Activated CD4-positive, alpha-beta T cell treated with anti-CD3 and anti-CD28 coated beads, Interleukin-2, amount 10 ng/mL, durations not matched to agents 24 days and 14 days (primary cell): ENCODE results near the gene NME3. TPM values are rescaled to one million over a fixed set of nuclear protein-coding genes. Genes with fewer than 3 reads are reported as not detected.

Experiments used
- DNase-seq: peaks from one replicate; pipeline ENCODE4 v3.0.0; 2022
- H3K27ac Mint-ChIP-seq: one replicate; pipeline ENCODE4 v1.8.0; 2022; ENCODE audit warnings: mild to moderate bottlenecking, mixed read lengths
- H3K27me3 Mint-ChIP-seq: one replicate; pipeline ENCODE4 v1.8.0; 2022; ENCODE audit warnings: mixed read lengths
- H3K36me3 Mint-ChIP-seq: one replicate; pipeline ENCODE4 v1.8.0; 2022; ENCODE audit warnings: low read depth, mild to moderate bottlenecking, mixed read lengths
- H3K4me1 Mint-ChIP-seq: one replicate; pipeline ENCODE4 v1.8.0; 2021; ENCODE audit warnings: mixed read lengths
- H3K4me3 Mint-ChIP-seq: one replicate; pipeline ENCODE4 v1.8.0; 2022; ENCODE audit warnings: mild to moderate bottlenecking, moderate library complexity, mixed read lengths
- H3K9me3 Mint-ChIP-seq: one replicate; pipeline ENCODE4 v1.8.0; 2021; ENCODE audit warnings: mixed read lengths
- intact Hi-C: fragments of 100-400 bp; cut with micrococcal nuclease; formaldehyde crosslinking; loops from one replicate; pipeline ENCODE4 v1.15.1; 2023
- total RNA-seq: library from RNA; stranded (reverse); gene quantifications from 2 replicates; pipeline ENCODE4 v1.2.3, GENCODE V29; 2022

Gene NME3
- total RNA-seq = 46.3 and 50.0 TPM in 2 replicates

- Mint-ChIP-seq H3K27me3 (no peaks in the 10 kb centered on the region), H3K4me1 (peaks cover 10% of the 10 kb centered on the region), H3K9me3 (no peaks in the 10 kb centered on the region), H3K27ac (peak within 1 kb of the TSS; percentile 95), H3K4me3 (peak within 1 kb of the TSS; percentile 93), H3K36me3 (peaks cover 22% of the 10 kb centered on the region)
- DNase-seq = peak; percentile 96
- intact Hi-C loops = loop anchor here (1.0 to 5.0 kb wide), 5 partner anchors 53 to 296 kb away; partner anchors contain the start of genes CLCN7, MAPK8IP3 and MSRB1
These were observed at the start of gene NME3 for GRCh38 chr16:1771188-1771863. Gene NME3 (minus strand): TSS chr16:1771543. CDS start chr16:1771534, 9 bp downstream.

GRCh38 chr16:1820946-1821290, 49.6 kb upstream of the NME3 start:
- Mint-ChIP-seq H3K9me3 (no peaks in the 10 kb centered on the region), H3K27ac (no peak overlapping the region)

GRCh38 chr16:1820096-1820945, 49.0 kb upstream of the NME3 start:
- peaks cover 7% of the 10 kb centered on the region for H3K36me3 Mint-ChIP-seq
- H3K4me1 Mint-ChIP-seq = peaks cover 7% of the 10 kb centered on the region
- intact Hi-C loops = no loop called here
- no peaks in the 10 kb centered on the region for H3K9me3 Mint-ChIP-seq
- H3K27ac Mint-ChIP-seq = no peak overlapping the region
- H3K4me3 Mint-ChIP-seq = no peak overlapping the region
- no peak for DNase-seq
- no peaks in the 10 kb centered on the region for H3K27me3 Mint-ChIP-seq

More at GRCh38 chr16:1820946-1821290, 49.6 kb upstream of the NME3 start:
- Mint-ChIP-seq H3K4me3 (no peak overlapping the region), H3K27me3 (no peaks in the 10 kb centered on the region), H3K4me1 (peaks cover 13% of the 10 kb centered on the region), H3K36me3 (peaks cover 3% of the 10 kb centered on the region)
- intact Hi-C loops = no loop called here
- no peak for DNase-seq

- H3K4me1 Mint-ChIP-seq = peaks cover 5% of the 10 kb centered on the region
- intact Hi-C loops = no loop called here
- DNase-seq = no peak
- H3K27ac Mint-ChIP-seq = no peak overlapping the region
- H3K4me3 Mint-ChIP-seq = no peak overlapping the region
- no peaks in the 10 kb centered on the region for H3K9me3 Mint-ChIP-seq
- H3K27me3 Mint-ChIP-seq = no peaks in the 10 kb centered on the region
- H3K36me3 Mint-ChIP-seq = peaks cover 9% of the 10 kb centered on the region
These were observed 48.3 kb upstream of the NME3 start for GRCh38 chr16:1819611-1820010.

- no peaks in the 10 kb centered on the region for H3K27me3 Mint-ChIP-seq
- H3K4me1 Mint-ChIP-seq = peaks cover 3% of the 10 kb centered on the region
- intact Hi-C loops = no loop called here
- H3K9me3 Mint-ChIP-seq = no peaks in the 10 kb centered on the region
- H3K36me3 Mint-ChIP-seq = peaks cover 9% of the 10 kb centered on the region
- H3K4me3 Mint-ChIP-seq = no peak overlapping the region
- no peak overlapping the region for H3K27ac Mint-ChIP-seq
- no peak for DNase-seq
These were observed 47.7 kb upstream of the NME3 start for GRCh38 chr16:1818873-1819525.

GRCh38 chr16:1818204-1818872, 47.0 kb upstream of the NME3 start:
- H3K9me3 Mint-ChIP-seq = no peaks in the 10 kb centered on the region

GRCh38 chr16:1817716-1818115, 46.4 kb upstream of the NME3 start:
- H3K4me1 Mint-ChIP-seq = peaks cover 4% of the 10 kb centered on the region

More at GRCh38 chr16:1818204-1818872, 47.0 kb upstream of the NME3 start:
- intact Hi-C loops = no loop called here
- no peak for DNase-seq
- Mint-ChIP-seq H3K27ac (no peak overlapping the region), H3K4me1 (no peaks in the 10 kb centered on the region), H3K27me3 (no peaks in the 10 kb centered on the region), H3K36me3 (peaks cover 11% of the 10 kb centered on the region), H3K4me3 (no peak overlapping the region)

GRCh38 chr16:1817276-1817589, 45.9 kb upstream of the NME3 start:
- H3K27me3 Mint-ChIP-seq = no peaks in the 10 kb centered on the region
- H3K9me3 Mint-ChIP-seq = no peaks in the 10 kb centered on the region
- intact Hi-C loops = no loop called here
- H3K36me3 Mint-ChIP-seq = peaks cover 11% of the 10 kb centered on the region
- H3K27ac Mint-ChIP-seq = no peak overlapping the region
- peaks cover 4% of the 10 kb centered on the region for H3K4me1 Mint-ChIP-seq
- H3K4me3 Mint-ChIP-seq = no peak overlapping the region
- DNase-seq = no peak

More at GRCh38 chr16:1817716-1818115, 46.4 kb upstream of the NME3 start:
- DNase-seq = no peak
- H3K27me3 Mint-ChIP-seq = no peaks in the 10 kb centered on the region
- no peaks in the 10 kb centered on the region for H3K9me3 Mint-ChIP-seq
- no peak overlapping the region for H3K27ac Mint-ChIP-seq
- intact Hi-C loops = no loop called here
- peaks cover 11% of the 10 kb centered on the region for H3K36me3 Mint-ChIP-seq
- no peak overlapping the region for H3K4me3 Mint-ChIP-seq

GRCh38 chr16:1816396-1817275, 45.3 kb upstream of the NME3 start:
- Mint-ChIP-seq H3K27ac (no peak overlapping the region), H3K9me3 (no peaks in the 10 kb centered on the region), H3K27me3 (no peaks in the 10 kb centered on the region), H3K4me3 (no peak overlapping the region), H3K4me1 (peaks cover 4% of the 10 kb centered on the region), H3K36me3 (peaks cover 11% of the 10 kb centered on the region)
- intact Hi-C loops = no loop called here
- no peak for DNase-seq

GRCh38 chr16:1815461-1815860, 44.1 kb upstream of the NME3 start:
- Mint-ChIP-seq H3K4me1 (peaks cover 4% of the 10 kb centered on the region), H3K4me3 (no peak overlapping the region), H3K9me3 (no peaks in the 10 kb centered on the region), H3K36me3 (peaks cover 11% of the 10 kb centered on the region), H3K27me3 (no peaks in the 10 kb centered on the region), H3K27ac (no peak overlapping the region)
- no peak for DNase-seq
- intact Hi-C loops = no loop called here

- H3K36me3 Mint-ChIP-seq = peaks cover 14% of the 10 kb centered on the region
- H3K4me3 Mint-ChIP-seq = no peak overlapping the region
- H3K9me3 Mint-ChIP-seq = no peaks in the 10 kb centered on the region
- H3K27ac Mint-ChIP-seq = no peak overlapping the region
- peaks cover 4% of the 10 kb centered on the region for H3K4me1 Mint-ChIP-seq
- peak; percentile 82 for DNase-seq
- H3K27me3 Mint-ChIP-seq = no peaks in the 10 kb centered on the region
- intact Hi-C loops = loop anchor here (5.0 kb wide), 1 partner anchor 115 kb away; no protein-coding TSS in a partner anchor
These were observed 41.4 kb upstream of the NME3 start for GRCh38 chr16:1812732-1813163.

GRCh38 chr16:1810536-1810935, 39.2 kb upstream of the NME3 start:
- intact Hi-C loops = loop anchor here (5.0 kb wide), 1 partner anchor 117 kb away; no protein-coding TSS in a partner anchor

GRCh38 chr16:1810106-1810505, 38.8 kb upstream of the NME3 start:
- H3K9me3 Mint-ChIP-seq = no peaks in the 10 kb centered on the region
- peaks cover 16% of the 10 kb centered on the region for H3K36me3 Mint-ChIP-seq
- H3K27me3 Mint-ChIP-seq = no peaks in the 10 kb centered on the region
- H3K27ac Mint-ChIP-seq = no peak overlapping the region
- no peak overlapping the region for H3K4me3 Mint-ChIP-seq
- H3K4me1 Mint-ChIP-seq = peaks cover 4% of the 10 kb centered on the region
- no peak for DNase-seq
- intact Hi-C loops = loop anchor here (5.0 kb wide), 1 partner anchor 117 kb away; no protein-coding TSS in a partner anchor

More at GRCh38 chr16:1810536-1810935, 39.2 kb upstream of the NME3 start:
- peaks cover 4% of the 10 kb centered on the region for H3K4me1 Mint-ChIP-seq
- no peak overlapping the region for H3K27ac Mint-ChIP-seq
- no peaks in the 10 kb centered on the region for H3K9me3 Mint-ChIP-seq
- H3K4me3 Mint-ChIP-seq = no peak overlapping the region
- H3K36me3 Mint-ChIP-seq = peaks cover 21% of the 10 kb centered on the region
- no peak for DNase-seq
- H3K27me3 Mint-ChIP-seq = no peaks in the 10 kb centered on the region
